Neuron (in vitro differentiated cells): ENCODE measurements around the gene ARL10.
A peak's percentile ranks its signal among the peaks of the same experiment; 100 is the strongest.

Source experiments
- H2AFZ ChIP-seq: one replicate; pipeline ENCODE4 v1.6.1; 2013; ENCODE audit warnings: low read depth, mild to moderate bottlenecking, inconsistent platforms, low read length, moderate library complexity
- H3K27me3 ChIP-seq: one replicate; pipeline ENCODE4 v1.6.1; 2013; ENCODE audit warnings: low read length; ENCODE audit not compliant: insufficient read depth
- H3K36me3 ChIP-seq: one replicate; pipeline ENCODE4 v1.6.1; 2013; ENCODE audit warnings: low read length; ENCODE audit not compliant: insufficient read depth
- H3K4me1 ChIP-seq: one replicate; pipeline ENCODE4 v1.6.1; 2013; ENCODE audit warnings: low read length; ENCODE audit not compliant: insufficient read depth
- H3K4me3 ChIP-seq: 2 replicates; pipeline ENCODE4 v1.5.1; 2013; ENCODE audit warnings: mild to moderate bottlenecking, low read length, moderate library complexity
- H3K9me3 ChIP-seq: one replicate; pipeline ENCODE4 v1.6.1; 2013; ENCODE audit warnings: low read length

Gene ARL10

GRCh38 chr5:176387384-176387925 lies 22.2 kb downstream of the ARL10 start:
- Histone ChIP-seq H3K9me3 (no peaks in the 10 kb centered on the region), H3K27me3 (no peaks in the 10 kb centered on the region), H2AFZ (no peak overlapping the region), H3K4me3 (peak overlapping the region; percentile 69), H3K36me3 (peaks cover 48% of the 10 kb centered on the region), H3K4me1 (peaks cover 19% of the 10 kb centered on the region)

GRCh38 chr5:176388003-176388443 lies 22.7 kb downstream of the ARL10 start:
- H3K4me3 ChIP-seq, result peak overlapping the region; percentile 69
- no peaks in the 10 kb centered on the region for H3K9me3 ChIP-seq
- peaks cover 19% of the 10 kb centered on the region for H3K4me1 ChIP-seq
- no peaks in the 10 kb centered on the region for H3K27me3 ChIP-seq
- no peak overlapping the region for H2AFZ ChIP-seq
- peaks cover 45% of the 10 kb centered on the region for H3K36me3 ChIP-seq

DNA sequence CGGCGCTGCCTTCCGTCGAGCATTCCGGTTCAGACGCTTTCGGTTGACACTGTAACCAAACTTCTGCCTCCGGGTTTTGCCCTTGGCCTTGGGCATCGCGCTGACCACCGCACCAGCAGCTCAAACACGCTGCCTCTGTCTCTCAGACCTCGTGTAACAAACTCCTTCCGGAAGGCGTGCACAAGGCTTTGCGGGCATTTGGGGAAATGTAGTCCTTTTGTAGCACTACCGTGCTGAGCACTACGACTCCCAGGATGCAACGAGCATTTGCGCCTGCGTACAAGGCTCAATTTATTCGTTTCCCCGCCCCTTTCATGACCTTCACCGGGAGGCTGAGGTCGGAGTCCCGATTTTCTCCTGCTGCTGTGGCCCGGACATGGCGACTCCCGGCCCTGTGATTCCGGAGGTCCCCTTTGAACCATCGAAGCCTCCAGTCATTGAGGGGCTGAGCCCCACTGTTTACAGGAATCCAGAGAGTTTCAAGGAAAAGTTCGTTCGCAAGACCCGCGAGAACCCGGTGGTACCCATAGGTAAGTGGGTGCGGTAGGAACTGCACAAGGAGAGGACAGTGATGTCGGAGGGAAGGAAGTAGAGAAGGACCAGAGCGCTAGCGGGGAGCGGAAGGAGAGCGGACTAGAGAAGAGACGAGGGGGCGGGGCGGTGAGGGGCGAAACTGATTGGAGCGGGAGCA lies 23.3 kb downstream of the ARL10 start, which contains the start of the genes HIGD2A and NOP16:
Gene HIGD2A, plus strand, starts transcription at position 308 of the 691 bp plus-strand sequence. Its CDS starts 69 bp downstream, at position 377.
Gene NOP16, minus strand, starts transcription at position 155 of the 691 bp plus-strand sequence. Its CDS starts 59 bp downstream, at position 96.
- H3K9me3 ChIP-seq, result no peaks in the 10 kb centered on the region
- no peaks in the 10 kb centered on the region for H3K27me3 ChIP-seq
- peaks cover 19% of the 10 kb centered on the region for H3K4me1 ChIP-seq
- peak within 1 kb of the TSS; percentile 69 for H3K4me3 ChIP-seq
- H2AFZ ChIP-seq, result peak within 1 kb of the TSS; percentile 35
- H3K36me3 ChIP-seq, result peaks cover 44% of the 10 kb centered on the region

- no peaks in the 10 kb centered on the region for H3K9me3 ChIP-seq
- H3K27me3 ChIP-seq, result no peaks in the 10 kb centered on the region
- H3K4me1 ChIP-seq, result peaks cover 19% of the 10 kb centered on the region
- H3K36me3 ChIP-seq, result peaks cover 36% of the 10 kb centered on the region
- H2AFZ ChIP-seq, result peak overlapping the region; percentile 35
- peak overlapping the region; percentile 69 for H3K4me3 ChIP-seq
These were observed 24.1 kb downstream of the ARL10 start for GRCh38 chr5:176389135-176390123.

DNA sequence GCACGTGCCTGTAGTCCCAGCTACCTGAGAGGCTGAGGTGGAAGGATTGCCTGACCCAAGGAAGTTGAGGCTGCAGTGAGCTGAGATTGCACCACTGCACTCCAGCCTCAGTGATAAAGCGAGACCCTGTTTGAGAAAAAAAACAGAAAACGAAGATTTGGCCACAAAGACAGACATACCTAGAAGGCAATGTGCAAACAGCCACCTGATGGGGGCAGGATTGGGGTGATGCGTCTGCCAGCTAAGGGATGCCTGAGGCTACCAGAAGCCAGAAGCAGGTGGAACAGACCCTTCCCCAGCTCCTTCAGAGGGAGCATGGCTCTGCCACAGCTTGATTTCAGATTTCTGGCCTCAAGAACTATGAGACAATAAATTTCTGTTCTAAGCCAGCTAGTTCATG lies 26.2 kb downstream of the ARL10 start:
- H2AFZ ChIP-seq, result no peak overlapping the region
- H3K4me1 ChIP-seq, result peaks cover 19% of the 10 kb centered on the region
- H3K4me3 ChIP-seq, result no peak overlapping the region
- no peaks in the 10 kb centered on the region for H3K27me3 ChIP-seq
- H3K9me3 ChIP-seq, result no peaks in the 10 kb centered on the region
- H3K36me3 ChIP-seq, result peaks cover 32% of the 10 kb centered on the region

DNA sequence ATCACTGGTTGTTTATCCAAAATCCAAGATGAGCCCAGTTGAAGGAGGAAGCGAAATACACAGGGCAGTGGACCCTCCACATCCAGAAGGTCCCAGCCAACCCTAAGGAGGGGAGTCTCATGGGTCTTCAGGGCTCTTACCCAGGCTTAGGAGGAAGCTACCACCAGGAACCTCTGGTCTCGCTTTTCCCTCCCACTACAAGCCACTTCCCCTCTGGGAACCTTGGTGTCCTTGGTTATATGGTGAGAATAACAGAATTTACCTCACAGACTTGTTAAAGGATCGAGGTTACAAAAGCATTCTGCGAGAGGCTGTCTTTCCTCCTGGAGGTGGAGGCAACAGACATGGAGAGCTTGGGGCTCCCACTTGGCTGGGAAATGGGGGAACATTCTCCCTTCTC lies 26.7 kb downstream of the ARL10 start:
- no peaks in the 10 kb centered on the region for H3K27me3 ChIP-seq
- H2AFZ ChIP-seq, result no peak overlapping the region
- H3K4me3 ChIP-seq, result no peak overlapping the region
- peaks cover 32% of the 10 kb centered on the region for H3K36me3 ChIP-seq
- no peaks in the 10 kb centered on the region for H3K9me3 ChIP-seq
- H3K4me1 ChIP-seq, result peaks cover 16% of the 10 kb centered on the region

GRCh38 chr5:176392526-176392925 lies 27.2 kb downstream of the ARL10 start:
- Histone ChIP-seq H3K9me3 (no peaks in the 10 kb centered on the region), H3K4me3 (no peak overlapping the region), H3K4me1 (peaks cover 11% of the 10 kb centered on the region), H2AFZ (no peak overlapping the region), H3K27me3 (no peaks in the 10 kb centered on the region), H3K36me3 (peaks cover 32% of the 10 kb centered on the region)

- peaks cover 32% of the 10 kb centered on the region for H3K36me3 ChIP-seq
- H3K9me3 ChIP-seq, result no peaks in the 10 kb centered on the region
- H3K27me3 ChIP-seq, result no peaks in the 10 kb centered on the region
- H3K4me1 ChIP-seq, result peaks cover 4% of the 10 kb centered on the region
- no peak overlapping the region for H2AFZ ChIP-seq
- no peak overlapping the region for H3K4me3 ChIP-seq
These were observed 28.8 kb downstream of the ARL10 start for GRCh38 chr5:176394096-176394495.

DNA sequence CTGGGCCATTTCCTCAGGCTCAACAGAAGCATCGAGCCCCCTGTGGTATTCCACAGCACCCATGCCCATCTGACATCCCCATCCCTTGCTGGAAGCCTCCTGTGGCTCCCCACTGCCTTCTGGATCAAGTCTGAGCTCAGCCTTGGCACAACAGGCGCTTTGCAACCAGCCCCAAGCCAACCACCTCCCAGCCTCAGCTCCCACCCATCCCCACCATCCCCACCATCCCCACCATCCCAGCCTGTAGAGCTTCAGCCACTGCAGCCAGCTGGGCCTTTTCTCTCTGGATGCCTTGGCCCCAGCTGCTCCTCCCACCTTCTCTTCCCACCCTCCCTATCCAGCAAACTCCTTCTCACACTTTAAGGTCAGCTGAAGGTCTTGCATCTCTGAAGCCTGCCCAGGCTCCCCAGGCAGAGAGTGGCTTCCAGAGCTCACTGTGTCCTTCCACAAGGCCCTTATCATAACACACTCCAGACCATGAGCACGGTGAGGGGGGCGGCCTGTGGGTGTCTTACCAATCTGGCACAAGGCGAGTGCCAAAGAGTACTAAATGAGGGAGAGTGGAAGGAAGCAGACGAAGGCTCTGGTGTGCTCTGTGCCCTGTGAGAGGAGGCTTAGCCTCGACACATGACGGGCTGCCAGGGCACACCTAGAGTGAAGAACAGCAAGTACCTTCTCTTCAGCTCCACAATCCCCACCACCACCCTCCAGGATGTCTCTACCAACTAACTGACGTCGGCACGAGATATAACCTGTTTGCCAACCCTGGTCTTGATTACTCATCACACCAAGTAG lies 29.8 kb downstream of the ARL10 start:
- H3K4me1 ChIP-seq, result no peaks in the 10 kb centered on the region
- H3K27me3 ChIP-seq, result no peaks in the 10 kb centered on the region
- peaks cover 32% of the 10 kb centered on the region for H3K36me3 ChIP-seq
- no peak overlapping the region for H3K4me3 ChIP-seq
- no peaks in the 10 kb centered on the region for H3K9me3 ChIP-seq
- H2AFZ ChIP-seq, result no peak overlapping the region

- Histone ChIP-seq H3K9me3 (no peaks in the 10 kb centered on the region), H3K4me1 (no peaks in the 10 kb centered on the region), H2AFZ (no peak overlapping the region), H3K27me3 (no peaks in the 10 kb centered on the region), H3K4me3 (no peak overlapping the region), H3K36me3 (peaks cover 25% of the 10 kb centered on the region)
These were observed 31.0 kb downstream of the ARL10 start for GRCh38 chr5:176396330-176396729.

DNA sequence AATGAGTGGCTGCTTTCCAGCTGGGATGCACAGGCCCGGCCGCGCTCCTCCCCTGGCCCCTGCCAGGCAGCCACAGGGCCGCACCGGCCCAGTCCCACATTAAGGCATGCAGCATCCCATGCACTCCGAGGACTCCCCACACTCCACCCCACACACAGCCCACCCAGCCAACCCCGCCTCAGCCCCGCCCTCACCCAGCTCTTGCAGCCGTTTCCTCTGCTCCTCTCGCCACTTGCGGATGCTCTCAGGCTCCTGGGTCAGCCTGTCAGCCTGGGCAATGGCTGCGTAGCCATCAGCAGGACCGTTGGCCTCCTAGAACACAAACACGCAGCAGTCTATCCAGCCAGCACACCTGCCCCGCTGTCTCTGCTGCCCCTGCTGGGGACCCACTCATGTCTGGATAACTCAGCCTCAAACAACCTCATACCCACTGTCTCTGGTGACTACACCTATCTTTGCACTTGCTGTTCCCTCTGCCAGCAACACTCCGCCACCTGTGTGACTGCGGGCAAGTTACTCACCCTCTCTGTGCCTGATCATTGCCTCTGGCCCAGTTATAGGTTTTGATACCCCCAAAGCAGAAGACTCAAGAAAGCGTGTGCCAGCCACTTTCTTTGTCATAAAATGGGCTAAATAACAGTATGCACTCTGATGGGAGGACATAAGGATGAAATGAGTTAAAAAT lies 32.6 kb downstream of the ARL10 start:
- Histone ChIP-seq H3K4me3 (no peak overlapping the region), H3K27me3 (no peaks in the 10 kb centered on the region), H3K9me3 (no peaks in the 10 kb centered on the region), H3K36me3 (peaks cover 13% of the 10 kb centered on the region), H3K4me1 (no peaks in the 10 kb centered on the region), H2AFZ (no peak overlapping the region)
